GM18502 (cell line): ENCODE measurements around the gene VAV2.

ENCODE experiments used
- ATAC-seq: cut with Tn5 transposase; IDR thresholded peaks from one replicate; pipeline ENCODE4 v1.9.1; 2021; ENCODE audit warnings: mild to moderate bottlenecking; ENCODE audit not compliant: unreplicated experiment, poor library complexity

VAV2 gene

DNA sequence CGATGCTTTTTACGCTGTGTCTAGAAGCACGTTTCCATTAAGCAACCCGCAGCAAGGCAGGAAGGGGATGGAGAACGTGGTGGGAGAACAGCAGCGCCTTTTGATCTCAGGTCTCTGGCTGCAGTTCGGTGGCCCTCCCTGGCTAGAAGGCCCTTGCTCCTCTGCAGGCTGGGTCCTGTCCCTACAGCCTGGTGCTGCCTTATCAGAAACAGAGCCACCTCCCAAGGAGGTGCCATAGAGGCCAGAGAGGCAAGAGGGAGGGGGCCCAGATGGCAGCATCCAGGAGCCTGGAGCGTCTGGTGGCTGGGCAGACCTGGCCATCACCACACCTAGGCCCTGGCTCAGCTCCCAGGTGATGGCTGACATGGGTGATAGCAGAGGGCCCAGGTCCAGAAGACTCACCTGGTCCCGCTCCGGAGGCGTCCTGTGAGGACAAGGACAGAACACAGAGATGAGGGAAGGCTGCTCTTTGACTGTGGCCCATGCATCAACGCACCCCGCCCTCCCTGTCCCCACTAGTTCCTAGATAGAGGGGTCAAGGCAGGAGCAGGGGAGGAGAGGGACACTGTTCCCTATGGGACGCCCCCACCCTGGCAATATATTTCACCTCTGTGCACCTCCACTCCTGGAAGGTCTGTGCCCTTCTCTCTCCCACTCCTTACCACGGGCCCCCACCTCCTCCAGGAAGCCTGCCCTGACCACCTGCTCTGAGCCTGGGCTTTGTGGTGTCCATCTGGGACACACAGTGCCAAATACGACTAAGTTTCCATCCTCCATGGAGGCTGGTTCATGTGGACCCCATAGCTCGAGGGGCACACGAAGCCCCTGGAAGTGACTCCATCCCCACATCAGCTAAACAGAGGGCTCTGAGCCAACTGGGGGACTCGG lies 212.4 kb downstream of the VAV2 start:
- no peak for ATAC-seq

GRCh38 chr9:133779081-133779480 lies 213.0 kb downstream of the VAV2 start:
- ATAC-seq = no peak

GRCh38 chr9:133778336-133779013 lies 213.6 kb downstream of the VAV2 start:
- ATAC-seq = no peak

GRCh38 chr9:133777871-133778270 lies 214.3 kb downstream of the VAV2 start:
- ATAC-seq = no peak

DNA sequence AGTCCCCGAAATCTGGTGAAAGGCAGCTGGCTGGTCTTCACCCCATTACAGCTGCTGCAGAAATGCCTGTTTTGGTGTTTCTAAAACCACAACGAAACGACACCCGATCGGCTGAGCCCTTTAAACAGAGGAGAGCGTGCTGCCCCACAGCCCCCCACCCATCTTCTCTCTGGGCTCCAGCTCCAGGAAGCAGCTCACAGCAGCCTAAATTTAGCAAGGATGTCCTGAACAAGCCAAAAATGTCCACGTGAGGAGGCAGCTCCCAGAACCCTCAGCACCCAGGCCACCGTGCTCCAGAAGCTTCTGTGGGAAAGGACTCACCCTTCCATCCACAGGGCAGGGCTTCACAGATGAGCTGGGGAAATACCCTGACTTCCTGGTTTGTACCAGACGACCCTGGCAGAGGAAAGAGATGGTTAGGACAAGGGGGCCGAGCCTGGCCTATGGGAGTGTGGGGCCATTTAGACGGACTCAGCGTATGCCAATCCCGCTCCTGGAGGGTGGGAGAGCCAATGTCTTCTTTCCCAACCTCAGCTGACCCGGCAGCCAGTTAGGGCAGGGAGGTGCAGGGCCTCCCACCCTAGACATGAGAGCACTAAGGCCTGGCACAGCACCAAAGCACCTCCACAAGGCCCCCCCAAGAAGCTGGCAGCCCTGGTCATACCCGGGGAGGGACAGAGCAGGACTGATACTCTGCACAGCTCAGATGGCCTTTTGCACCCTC lies 214.9 kb downstream of the VAV2 start:
- ATAC-seq = no peak

DNA sequence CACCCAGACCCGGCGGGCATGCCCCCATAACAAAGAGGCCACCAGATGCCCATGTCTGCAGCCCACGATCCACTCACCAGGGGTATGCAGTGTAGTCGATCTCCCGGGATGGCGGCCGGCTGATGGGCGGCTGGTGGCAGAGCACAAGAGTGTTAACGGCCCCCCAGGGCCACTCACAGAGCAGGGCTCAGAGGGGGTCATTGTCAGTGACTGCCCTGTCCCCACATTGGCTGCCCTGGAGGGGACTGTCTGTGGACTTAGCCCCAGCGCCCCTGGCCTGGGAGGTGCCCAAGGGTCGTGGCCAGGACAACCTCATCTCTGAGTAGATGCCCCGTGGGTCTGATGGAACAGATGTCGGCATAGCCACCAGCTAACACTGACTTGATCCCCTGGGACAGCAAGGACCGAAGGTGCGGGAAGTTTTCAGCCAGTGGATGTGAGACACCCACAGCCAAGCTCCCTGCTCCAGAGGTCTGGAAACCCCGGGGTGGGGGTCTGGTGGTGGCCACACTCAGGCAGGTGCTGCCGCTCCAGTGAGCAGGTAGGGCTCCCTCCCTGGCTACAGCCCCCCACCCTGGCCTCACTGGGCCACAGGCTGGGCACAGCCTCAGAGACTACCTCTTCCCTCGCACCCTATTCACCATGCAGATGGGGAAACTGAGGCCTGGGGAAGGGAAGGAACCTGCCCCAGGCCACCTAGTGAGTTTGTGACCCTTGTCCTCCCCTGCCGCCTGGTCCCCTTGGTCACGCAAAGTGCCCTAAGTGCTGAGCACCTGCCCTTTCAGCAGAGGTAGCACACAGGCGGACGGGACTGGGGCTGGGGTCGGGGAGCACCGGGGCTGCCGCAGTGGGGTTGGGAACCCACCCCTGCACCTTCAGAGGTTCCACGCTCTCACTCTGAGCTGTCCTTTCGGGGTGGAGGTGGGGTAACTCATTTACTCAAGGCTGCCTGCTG lies 215.9 kb downstream of the VAV2 start:
- no peak for ATAC-seq

GRCh38 chr9:133775291-133775690 lies 216.8 kb downstream of the VAV2 start:
- no peak for ATAC-seq

- no peak for ATAC-seq
Measured at GRCh38 chr9:133774799-133775198, 217.3 kb downstream of the VAV2 start.

GRCh38 chr9:133773889-133774655 lies 218.1 kb downstream of the VAV2 start:
- no peak for ATAC-seq

DNA sequence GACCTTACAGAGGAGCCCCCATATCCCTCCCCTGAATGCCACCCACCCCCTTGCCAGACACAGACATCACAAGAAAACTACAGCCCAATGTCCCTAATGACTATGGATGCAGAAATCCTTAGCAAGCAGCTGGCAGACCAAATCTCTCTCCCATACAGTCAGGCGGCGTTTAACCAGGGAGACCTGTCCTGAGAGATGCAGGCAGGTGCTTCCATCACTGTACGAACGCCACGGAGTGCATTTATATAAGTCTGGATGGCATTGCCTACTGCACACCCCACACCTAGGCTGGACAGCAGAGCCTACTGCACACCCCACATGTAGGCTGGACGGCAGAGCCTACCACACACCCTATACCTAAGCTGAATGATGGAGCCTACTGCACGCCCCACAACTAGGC lies 219.5 kb downstream of the VAV2 start:
- no peak for ATAC-seq

DNA sequence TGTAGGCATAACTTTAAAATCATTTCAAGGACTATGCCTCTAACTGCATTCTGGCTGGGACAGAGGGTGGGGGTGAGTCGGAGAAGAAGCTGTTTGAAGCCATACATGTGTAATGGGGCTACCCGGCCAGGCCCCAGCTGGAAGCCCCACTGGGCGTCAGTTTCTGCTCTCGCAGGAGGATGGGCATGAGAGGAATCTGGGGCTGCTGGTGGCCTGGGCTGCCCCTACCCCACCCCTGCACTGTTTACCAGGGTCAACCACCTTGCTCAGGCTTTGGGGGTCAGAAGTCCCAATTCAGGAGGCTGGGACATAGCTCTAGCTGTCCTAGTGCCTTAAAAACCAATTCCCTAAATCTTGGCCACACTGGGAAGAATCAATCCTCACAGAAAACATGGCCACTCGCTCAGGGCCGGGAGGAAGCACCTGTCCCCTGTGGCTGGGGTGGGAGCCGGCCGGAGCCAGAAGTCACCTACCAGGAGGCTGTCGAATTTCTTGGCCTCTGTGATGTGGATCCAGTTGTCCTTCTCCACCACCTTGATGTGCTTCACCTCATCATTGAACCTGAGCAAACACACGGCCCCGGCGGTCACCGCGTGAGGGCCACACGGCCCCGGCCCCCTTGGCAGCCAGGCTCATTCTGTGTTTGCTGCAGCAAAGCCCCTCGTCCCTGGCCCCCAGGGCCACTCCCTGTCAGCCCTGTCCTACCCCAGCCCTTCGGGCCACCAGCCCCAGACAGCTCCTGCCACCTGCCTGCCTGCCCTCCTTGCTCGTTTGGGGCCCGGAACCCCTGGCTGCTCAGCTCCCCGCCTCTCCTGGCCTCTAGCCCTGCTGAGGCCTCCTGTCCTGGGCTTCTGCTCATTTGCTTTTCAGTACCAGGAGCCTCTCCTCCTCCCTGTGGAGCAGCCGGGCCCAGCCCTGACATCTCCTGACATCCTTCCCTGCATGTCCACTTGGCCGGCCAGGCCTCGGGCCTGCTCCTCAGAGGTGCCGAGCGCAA lies 220.3 kb downstream of the VAV2 start:
- no peak for ATAC-seq

GRCh38 chr9:133770076-133770777 lies 221.9 kb downstream of the VAV2 start:
- ATAC-seq = no peak

DNA sequence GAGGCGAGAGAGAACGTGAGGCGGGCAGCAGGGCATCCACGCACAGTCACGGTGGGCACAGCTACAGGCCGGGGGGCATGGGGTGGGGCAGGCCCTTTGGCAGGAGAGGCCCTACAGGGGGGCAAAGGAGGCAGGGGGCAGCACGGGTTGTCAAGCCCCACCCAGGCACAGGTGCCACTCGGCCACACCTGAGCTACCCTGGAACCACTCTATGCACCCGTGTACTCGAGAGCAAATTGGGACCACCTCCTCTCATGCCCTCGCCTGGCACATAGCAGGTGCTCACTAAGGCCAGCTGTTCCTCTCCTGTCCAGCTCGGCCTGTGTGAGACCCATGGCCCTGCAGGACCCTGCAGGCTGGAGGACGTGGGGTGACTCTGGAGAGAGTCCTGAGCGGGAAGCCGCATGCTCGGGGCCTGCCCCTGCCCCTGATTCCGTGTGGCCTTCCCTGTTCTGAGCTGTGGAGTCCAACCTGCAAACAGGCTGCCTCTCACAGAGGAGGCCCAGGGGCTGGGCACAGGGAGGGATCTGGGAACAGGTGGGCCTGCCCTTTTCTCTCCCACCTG lies 222.5 kb downstream of the VAV2 start:
- no peak for ATAC-seq

DNA sequence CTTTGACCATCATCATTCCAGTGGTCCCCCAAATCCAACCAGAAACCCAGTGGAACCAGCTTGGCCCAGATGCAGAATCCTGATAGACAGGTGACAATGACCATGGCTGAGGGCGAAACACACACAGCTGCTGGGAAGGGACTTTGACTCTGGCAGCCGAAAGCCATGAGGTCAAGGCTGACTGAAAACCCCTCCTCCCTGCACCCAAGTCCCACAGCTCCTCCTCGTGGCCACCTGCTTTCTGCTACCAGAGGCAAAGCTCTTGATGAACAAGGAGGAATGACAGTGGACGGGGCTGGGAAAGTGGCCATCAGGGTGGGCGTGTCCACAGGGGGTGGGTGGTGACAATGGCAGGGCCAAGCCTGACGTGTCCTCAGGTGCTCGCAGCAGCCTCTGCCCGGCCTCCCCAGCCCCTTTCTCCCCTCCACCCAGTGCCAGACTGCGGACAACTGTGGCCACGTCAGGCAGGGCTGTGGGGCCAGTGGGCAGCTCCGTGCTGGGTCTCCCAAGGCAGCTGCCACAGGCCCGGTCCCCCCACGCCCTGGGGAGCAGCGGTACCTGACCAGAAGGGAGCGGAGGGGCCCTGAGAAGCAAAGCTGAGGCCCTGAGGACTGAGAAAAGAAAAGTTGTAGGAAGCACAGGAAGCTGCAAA lies 223.1 kb downstream of the VAV2 start:
- ATAC-seq = no peak

DNA sequence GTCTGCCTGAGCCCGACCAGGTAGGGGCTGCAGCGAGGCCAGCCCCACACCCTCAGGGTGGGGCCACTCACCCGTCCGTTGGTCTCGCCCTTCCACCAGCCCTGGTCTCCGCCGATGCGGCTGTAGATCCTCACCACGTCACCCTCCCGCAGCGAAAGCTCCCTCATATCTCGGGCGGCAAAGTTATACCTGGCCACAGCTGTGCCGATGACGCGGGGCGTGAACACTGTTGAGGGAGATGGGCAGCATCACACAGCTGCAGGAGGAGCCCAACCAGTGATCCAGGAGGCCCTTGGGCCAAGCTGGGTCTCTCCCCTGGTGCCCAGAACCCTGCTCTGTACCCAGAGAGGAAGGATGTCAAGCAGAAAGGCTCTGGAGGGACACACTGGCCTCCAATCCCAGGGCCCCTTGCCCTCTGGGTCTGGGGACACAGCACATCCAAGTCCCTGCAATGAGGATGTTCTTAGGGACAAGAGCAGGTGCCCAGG lies 223.7 kb downstream of the VAV2 start:
- ATAC-seq = no peak

- no peak for ATAC-seq
Measured at GRCh38 chr9:133767625-133768024, 224.5 kb downstream of the VAV2 start.
